GM19023 (cell line): ENCODE results near the gene DNAJC9.
A peak's percentile ranks its signal among the peaks of the same experiment; 100 is the strongest.
"Not testable (repeated sequence)": the region's sequence is repeated elsewhere in the genome, so short reads cannot be mapped to it uniquely, and the experiment has no call there.

Experiments
- ATAC-seq: cut with Tn5 transposase; IDR thresholded peaks from one replicate; pipeline ENCODE4 v1.9.1; 2021; ENCODE audit warnings: mild to moderate bottlenecking, moderate library complexity; ENCODE audit not compliant: unreplicated experiment

DNAJC9 gene, protein sequence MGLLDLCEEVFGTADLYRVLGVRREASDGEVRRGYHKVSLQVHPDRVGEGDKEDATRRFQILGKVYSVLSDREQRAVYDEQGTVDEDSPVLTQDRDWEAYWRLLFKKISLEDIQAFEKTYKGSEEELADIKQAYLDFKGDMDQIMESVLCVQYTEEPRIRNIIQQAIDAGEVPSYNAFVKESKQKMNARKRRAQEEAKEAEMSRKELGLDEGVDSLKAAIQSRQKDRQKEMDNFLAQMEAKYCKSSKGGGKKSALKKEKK

GRCh38 chr10:73246646-73247508 lies at the start of gene DNAJC9:
Gene DNAJC9 (minus strand): TSS chr10:73247255. CDS start chr10:73247189, 66 bp downstream.
- ATAC-seq = peak; percentile 87

GRCh38 chr10:73293461-73293860 lies 46.4 kb upstream of the DNAJC9 start:
- no peak for ATAC-seq

DNA sequence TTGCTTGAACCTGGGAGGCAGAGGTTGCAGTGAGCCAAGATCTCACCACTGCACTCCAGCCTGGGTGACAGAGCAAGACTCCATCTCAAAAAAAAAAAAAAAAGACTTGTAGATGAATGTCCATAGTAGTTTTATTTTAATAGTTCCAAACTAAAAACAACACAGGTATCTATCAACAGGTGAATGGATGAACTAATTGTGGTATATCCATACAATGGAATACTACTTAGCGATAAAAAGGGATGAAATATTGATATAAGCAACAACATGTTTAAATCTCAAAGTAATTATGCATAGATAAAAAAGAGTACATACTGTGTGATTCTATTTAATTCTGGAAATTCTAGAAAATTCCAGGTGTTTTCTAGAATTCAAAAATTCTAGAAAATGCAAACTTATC lies 42.9 kb upstream of the DNAJC9 start:
- ATAC-seq = no peak

- ATAC-seq = no peak
These were observed 40.4 kb upstream of the DNAJC9 start for GRCh38 chr10:73287441-73287840.

GRCh38 chr10:73281097-73281496 lies 34.0 kb upstream of the DNAJC9 start:
- ATAC-seq = no peak

- ATAC-seq = no peak
These were observed 17.4 kb upstream of the DNAJC9 start for GRCh38 chr10:73264423-73264822.

- no peak for ATAC-seq
These were observed 16.8 kb upstream of the DNAJC9 start for GRCh38 chr10:73263693-73264347.

GRCh38 chr10:73262880-73263555 lies 16.0 kb upstream of the DNAJC9 start:
- no peak for ATAC-seq

- no peak for ATAC-seq
These were observed 15.2 kb upstream of the DNAJC9 start for GRCh38 chr10:73262105-73262730.

- no peak for ATAC-seq
These were observed 14.4 kb upstream of the DNAJC9 start for GRCh38 chr10:73261362-73261995.

- not testable (repeated sequence) for ATAC-seq
These were observed 11.6 kb upstream of the DNAJC9 start for GRCh38 chr10:73258612-73259011.

DNA sequence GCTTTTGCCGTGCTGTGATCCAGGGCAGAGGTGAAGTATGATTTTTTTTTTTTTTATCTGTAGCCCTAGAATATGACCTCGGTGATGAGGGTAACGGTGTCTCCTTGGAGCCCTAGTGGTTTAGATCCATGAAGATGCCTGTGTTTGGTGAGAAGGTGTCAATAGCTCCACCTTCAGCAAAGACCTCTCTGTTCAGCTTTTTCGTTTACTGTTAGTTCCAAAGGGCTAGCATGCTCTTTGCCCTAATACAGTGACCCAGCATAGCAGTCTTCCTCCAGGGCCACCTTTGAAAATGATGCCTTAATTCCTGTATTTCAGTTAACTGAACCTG lies 6.1 kb upstream of the DNAJC9 start:
- ATAC-seq = no peak

- peak; percentile 86 for ATAC-seq
These were observed 5.6 kb upstream of the DNAJC9 start, which contains the start of gene MRPS16 for GRCh38 chr10:73252445-73253224. Gene MRPS16 (minus strand): TSS chr10:73252644. CDS start chr10:73252482, 162 bp downstream.

DNA sequence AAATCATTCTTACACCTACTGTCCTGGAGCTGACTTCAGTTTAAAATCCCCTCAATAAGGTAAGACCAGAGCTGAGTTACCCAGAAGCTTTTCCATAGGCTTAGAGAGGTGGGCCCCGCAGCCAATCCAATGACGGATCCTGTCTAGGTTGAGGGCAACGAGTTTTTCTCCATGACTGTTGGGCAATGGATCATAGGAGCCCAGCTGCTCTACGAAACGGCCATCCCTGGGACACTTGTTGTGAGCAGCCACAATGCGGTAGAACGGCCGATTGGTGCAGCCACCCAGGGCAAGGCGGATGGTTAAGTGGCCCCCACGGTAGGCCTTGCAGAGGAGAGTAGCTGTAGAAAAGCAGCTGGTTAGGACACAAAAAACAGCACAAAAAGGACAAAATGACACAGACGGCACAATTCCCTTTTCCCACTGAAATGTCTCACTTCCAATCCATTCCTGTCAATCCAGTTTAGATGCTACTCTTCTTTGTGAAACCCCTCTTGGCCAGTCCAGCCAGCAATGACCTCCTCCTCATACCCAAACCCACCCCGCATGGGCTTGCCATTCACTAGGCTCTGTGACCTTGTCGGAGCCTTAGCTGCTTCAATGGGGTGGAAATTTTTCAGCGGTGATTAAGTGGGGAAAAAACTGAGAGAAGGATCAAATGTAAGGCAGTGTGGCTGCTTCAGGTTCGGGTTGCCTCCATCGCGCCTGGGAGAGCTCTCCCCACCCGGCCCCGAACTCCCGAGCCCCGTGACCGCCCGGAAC lies 4.8 kb upstream of the DNAJC9 start:
- no peak for ATAC-seq

DNA sequence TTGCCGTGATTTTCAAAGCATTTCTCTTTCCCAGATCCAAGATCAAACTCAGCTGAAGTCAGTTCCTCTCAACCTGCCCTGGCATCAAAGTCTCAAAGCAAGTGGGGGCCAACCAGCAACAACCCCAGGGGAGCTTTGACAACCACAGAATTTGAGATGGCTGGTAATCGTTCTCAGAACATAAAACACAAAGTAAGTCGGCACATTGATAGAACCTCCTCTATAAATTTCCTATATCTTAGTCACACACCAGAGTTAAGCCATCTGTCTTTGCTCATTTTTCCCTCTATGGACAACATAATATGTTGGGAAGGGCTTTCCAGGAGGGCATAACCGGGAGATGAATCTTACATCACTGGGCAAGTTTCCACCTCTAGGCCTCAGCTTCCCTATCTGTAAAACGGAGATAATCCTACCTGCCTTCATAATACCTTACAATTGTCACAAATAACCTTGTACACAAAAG lies 1.2 kb upstream of the DNAJC9 start:
- no peak for ATAC-seq

- no peak for ATAC-seq
These were observed 629 bp upstream of the DNAJC9 start for GRCh38 chr10:73247509-73248258.

DNA sequence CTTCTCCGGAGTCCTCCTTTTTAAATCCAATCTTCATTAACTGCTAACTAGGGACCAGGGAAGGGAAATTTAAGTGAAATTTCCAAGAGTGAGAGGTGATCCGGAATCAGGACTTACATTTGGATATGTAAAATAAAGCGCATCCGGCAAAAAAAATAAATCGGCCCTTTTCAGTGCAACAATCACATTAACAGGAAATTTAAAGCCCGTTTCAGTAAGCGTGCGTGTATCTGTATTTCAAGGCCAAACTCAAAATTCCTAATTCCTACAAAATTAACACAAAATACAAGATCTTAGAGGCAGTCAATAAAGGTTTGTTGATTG lies 771 bp downstream of the DNAJC9 start:
- ATAC-seq = no peak

- ATAC-seq = no peak
These were observed 2.1 kb downstream of the DNAJC9 start for GRCh38 chr10:73244866-73245477.
